GOT3 (cell line): Measurements from ENCODE around the gene SMCO1.
"Not testable (repeated sequence)": the region's sequence is repeated elsewhere in the genome, so short reads cannot be mapped to it uniquely, and the experiment has no call there.

Source experiments
- DNase-seq: peaks from one replicate; lab custom pipeline; 2025; ENCODE audit warnings: mixed read lengths; lab: John Stamatoyannopoulos, UW

The SMCO1 gene

GRCh38 chr3:196492080-196492479 is 23.1 kb downstream of the SMCO1 start:
- no peak for DNase-seq

GRCh38 chr3:196489747-196490146 is 25.4 kb downstream of the SMCO1 start:
- no peak for DNase-seq

- no peak for DNase-seq
Observed at GRCh38 chr3:196486263-196486662, 28.9 kb downstream of the SMCO1 start.

- DNase-seq: no peak
Observed at GRCh38 chr3:196477678-196478077, 37.5 kb downstream of the SMCO1 start.

- DNase-seq: no peak
Observed at GRCh38 chr3:196472286-196472685, 42.9 kb downstream of the SMCO1 start.

GRCh38 chr3:196471551-196471950 is 43.6 kb downstream of the SMCO1 start:
- DNase-seq: no peak

- not testable (repeated sequence) for DNase-seq
Observed at GRCh38 chr3:196470182-196470581, 45.0 kb downstream of the SMCO1 start.

- DNase-seq: no peak
Observed at GRCh38 chr3:196463804-196464203, 51.3 kb downstream of the SMCO1 start.

GRCh38 chr3:196463478-196463756 is 51.7 kb downstream of the SMCO1 start:
- DNase-seq: no peak

- DNase-seq: not testable (repeated sequence)
Observed at GRCh38 chr3:196462680-196463477, 52.3 kb downstream of the SMCO1 start.

GRCh38 chr3:196458063-196458462 is 57.1 kb downstream of the SMCO1 start:
- no peak for DNase-seq

- not testable (repeated sequence) for DNase-seq
Observed at GRCh38 chr3:196457470-196457869, 57.7 kb downstream of the SMCO1 start.
